ENCODE measurements around the gene TRIM68.

TRIM68 gene, protein sequence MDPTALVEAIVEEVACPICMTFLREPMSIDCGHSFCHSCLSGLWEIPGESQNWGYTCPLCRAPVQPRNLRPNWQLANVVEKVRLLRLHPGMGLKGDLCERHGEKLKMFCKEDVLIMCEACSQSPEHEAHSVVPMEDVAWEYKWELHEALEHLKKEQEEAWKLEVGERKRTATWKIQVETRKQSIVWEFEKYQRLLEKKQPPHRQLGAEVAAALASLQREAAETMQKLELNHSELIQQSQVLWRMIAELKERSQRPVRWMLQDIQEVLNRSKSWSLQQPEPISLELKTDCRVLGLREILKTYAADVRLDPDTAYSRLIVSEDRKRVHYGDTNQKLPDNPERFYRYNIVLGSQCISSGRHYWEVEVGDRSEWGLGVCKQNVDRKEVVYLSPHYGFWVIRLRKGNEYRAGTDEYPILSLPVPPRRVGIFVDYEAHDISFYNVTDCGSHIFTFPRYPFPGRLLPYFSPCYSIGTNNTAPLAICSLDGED

DNA sequence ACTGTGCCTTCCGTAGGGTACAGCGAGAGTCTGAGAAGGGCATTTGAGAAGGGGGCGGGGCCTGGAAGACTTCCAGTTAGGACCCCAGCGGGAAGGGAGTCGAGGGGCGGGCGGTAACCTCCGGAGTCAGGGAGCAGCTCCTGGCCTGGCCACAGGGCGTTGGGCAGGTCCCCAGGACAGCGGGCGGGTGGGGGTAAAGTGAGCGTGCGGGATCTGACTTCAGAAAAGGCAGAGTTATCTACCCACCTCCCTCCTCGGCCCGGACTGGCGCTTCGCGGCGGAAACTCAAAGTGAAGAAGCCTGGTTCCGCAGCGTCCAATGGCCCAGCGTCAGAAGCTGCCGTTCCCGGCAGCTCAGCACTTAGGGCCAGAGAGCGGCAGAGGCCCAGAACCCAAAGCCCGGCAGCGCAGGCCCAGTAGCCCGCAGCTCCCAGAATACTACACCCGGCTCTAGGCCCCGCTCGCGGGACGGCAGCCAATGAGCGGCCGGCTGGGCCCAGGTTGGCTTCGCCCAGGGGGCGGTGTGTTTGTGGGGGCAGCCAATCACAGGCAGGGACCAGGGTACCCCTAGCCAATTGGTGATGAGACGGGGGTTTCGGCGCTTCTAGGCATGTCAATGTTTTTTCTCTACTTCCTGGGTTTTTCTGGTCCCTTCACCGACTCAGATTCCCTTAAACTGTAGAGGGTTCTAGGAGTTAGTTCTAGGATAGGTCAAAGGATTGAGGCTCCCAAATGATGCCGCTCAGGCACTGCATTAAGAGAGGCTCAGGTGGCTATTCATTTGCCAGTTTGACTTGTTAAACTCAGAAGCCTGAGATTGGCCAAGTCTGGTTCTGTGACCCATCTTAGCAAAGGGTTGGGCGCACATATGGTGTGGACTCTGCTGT lies at the start of gene TRIM68:
Gene TRIM68, minus strand, starts transcription at position 451 of the 886 bp plus-strand sequence. CDS start 2,727 bp downstream, outside the sequence.
- peak; percentile 97 for DNase-seq

GRCh38 chr11:4654635-4655369 lies 46.8 kb upstream of the TRIM68 start:
- DNase-seq = no peak

DNA sequence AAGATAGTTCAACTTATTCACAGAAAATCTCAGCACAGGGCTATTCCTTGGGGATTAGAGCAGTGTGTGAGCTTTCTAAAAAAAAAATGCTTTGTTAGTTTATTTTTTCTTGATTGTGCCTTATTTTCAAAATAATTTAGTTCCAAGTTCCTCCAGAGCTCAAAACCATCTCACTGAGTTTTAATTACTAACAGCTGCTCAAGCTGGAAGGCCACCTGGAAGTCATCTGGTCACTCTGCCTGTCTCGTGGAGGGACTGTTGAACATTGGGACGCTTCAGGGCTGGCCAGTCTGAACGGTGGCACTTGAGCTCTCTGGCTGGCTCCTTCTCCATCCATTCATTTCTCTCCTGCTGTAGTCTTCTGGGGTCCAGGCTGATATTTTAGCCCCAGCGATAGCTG lies 39.7 kb upstream of the TRIM68 start:
- DNase-seq = no peak

GRCh38 chr11:4645974-4646373 lies 37.9 kb upstream of the TRIM68 start:
- no peak for DNase-seq

DNA sequence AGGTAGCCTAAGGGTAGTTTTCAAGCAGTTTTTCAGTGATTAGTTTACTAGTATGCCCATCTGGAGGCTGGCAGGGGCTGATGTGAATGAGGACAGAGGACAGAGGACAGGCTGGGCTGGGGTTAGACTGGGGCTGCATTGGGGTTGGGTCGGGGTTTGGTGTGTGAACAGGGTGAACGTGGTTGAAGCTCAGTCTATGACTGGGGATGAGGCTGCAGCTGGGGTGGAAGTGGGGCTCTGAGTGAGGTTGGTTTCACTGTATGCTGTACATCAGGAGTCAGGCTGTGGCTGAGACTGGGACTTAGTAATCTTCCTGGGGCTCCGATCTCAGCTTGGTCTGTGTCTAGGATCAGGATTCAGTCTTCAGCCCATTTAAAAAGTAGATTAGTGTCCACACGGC lies 36.2 kb upstream of the TRIM68 start:
- DNase-seq = no peak

- no peak for DNase-seq
These were observed 35.7 kb upstream of the TRIM68 start, which contains the start of gene OR51E1 for GRCh38 chr11:4643682-4644081. Gene OR51E1, plus strand, starts transcription at chr11:4643982. Its CDS starts 8,545 bp downstream, at chr11:4652527.

GRCh38 chr11:4643076-4643475 lies 35.0 kb upstream of the TRIM68 start:
- no peak for DNase-seq

GRCh38 chr11:4642043-4642442 lies 34.0 kb upstream of the TRIM68 start:
- no peak for DNase-seq

DNA sequence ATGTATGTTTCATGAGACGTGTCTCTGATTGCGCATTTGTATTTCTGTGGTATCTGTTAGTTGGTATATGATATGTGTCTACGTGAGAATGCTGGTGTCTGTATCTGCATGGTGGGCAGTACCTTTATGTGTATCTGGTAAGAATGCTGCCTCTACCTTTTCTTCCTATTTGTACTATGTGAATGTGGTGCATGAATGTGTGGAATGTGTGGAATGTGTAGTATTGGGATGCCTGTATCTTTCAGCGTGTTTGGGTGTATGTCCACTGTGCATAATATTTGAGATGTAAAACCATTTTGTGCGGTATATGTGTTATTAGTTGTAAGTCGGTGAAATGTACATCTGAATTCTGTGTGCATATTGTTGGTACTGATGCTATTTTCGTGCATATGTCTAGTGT lies 33.5 kb upstream of the TRIM68 start:
- no peak for DNase-seq

DNA sequence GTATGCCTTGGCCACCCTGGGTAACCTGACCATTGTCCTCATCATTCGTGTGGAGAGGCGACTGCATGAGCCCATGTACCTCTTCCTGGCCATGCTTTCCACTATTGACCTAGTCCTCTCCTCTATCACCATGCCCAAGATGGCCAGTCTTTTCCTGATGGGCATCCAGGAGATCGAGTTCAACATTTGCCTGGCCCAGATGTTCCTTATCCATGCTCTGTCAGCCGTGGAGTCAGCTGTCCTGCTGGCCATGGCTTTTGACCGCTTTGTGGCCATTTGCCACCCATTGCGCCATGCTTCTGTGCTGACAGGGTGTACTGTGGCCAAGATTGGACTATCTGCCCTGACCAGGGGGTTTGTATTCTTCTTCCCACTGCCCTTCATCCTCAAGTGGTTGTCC lies 31.9 kb upstream of the TRIM68 start:
- DNase-seq = no peak

- no peak for DNase-seq
These were observed 29.6 kb upstream of the TRIM68 start for GRCh38 chr11:4637662-4638047.

DNA sequence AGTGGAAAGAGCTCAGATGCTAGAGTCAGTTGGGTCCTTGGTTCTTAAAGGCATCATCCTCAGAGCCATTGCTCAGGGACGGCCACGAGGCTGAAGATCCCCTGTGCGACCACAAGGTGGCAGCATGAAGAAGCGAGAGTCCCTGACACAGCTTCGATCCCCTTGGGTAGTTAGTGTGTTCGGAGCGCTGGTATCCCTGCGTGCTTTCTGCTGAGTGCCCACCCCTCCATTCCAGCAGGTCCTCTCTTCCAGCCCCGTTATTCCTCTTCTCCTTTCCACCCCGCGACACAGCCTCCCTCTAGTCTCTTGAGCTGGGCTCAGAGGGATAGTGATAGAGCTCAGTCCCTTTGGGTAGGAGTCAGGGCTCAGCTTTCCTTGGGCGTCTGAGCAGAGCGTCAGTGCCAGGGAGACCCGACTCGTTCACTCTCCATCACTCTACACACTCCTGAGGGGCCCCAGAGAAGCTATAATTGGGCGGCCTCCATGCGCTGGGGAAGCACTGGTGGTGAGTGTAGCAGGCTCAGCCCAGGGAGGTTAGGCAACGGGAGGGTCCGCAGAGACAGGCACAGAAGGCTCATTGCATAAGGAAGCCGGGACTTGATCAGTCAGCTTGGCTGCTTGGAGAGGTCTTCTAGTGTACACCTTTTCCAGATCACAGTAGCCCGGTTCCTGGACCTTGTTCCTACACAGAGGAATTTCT lies 29.1 kb upstream of the TRIM68 start, which contains the start of gene OR51D1:
Gene OR51D1, plus strand, starts transcription at position 516 of the 700 bp plus-strand sequence. CDS start 2,314 bp downstream, outside the sequence.
- peak; percentile 71 for DNase-seq

GRCh38 chr11:4636136-4636535 lies 28.1 kb upstream of the TRIM68 start:
- DNase-seq = no peak

DNA sequence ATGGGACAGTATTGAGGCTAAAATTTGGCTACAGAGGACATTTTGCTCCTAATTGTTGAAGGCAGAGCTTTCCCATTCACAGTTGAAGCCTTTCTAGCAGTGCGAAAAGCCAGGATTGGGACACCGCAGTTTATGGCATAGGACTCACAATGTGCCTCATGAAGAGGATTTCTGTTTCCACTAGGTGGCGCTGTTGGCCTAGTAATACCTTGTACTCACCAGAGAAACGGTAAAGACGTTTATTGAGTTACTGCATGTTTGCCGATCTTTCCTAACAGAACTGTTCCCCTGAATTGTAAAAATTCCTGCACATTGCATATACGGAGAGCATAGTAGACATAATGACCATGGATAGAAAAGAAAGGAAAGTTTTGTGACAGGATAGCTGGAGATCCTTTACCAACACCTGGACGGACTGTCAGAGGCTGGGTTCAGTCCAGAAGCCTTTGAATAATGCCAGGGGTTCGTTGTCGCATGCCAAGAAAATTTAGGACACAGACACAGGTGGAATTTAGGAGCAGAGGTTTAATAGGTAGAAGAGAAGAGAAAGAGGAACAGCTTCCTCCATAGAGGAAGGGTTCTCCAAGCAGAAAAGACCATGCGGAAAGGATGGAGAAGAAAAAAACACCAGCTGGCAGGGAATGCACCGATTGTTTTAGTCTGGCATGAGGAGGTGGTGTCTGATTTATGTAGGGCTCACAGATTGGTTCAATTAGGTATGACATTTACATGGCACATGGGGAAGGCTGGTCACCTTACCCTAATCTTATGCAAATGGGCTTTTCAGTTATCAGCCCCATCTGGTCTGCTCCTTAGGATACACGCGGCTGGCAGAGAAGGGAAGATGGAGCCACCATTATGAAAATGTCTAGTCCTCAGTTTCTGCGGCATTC lies 18.4 kb upstream of the TRIM68 start:
- DNase-seq = peak; percentile 72

- DNase-seq = no peak
These were observed 11.5 kb upstream of the TRIM68 start for GRCh38 chr11:4619514-4619913.

DNA sequence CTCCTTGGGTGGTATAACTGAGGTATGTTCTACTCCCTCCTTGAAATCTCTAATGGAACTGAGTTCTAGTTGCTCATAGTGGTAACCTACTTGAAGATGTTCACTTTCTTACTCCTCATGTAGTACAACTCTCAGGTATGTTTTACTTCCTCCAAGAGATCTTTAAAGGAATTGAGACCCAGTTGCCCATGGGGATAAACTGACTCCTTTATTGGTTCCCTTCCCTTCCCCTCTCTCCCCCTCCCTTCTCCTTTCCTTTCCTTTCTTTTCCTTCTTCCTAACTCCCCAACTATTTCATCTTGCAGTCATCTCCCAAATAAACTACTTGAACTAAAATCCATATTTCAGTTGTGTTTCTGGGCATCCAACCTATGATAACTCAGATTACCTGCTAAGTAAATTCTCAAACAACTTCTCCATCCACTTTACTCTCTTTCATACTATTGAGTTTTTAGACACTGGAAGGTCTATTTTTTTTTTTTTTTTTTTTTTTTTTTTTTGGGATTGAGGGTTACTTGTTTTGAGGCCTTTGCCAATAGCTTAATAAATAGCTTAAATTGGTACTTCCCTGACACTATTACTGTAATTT lies 7.9 kb upstream of the TRIM68 start:
- no peak for DNase-seq

GRCh38 chr11:4611986-4612385 lies 4.0 kb upstream of the TRIM68 start:
- no peak for DNase-seq

DNA sequence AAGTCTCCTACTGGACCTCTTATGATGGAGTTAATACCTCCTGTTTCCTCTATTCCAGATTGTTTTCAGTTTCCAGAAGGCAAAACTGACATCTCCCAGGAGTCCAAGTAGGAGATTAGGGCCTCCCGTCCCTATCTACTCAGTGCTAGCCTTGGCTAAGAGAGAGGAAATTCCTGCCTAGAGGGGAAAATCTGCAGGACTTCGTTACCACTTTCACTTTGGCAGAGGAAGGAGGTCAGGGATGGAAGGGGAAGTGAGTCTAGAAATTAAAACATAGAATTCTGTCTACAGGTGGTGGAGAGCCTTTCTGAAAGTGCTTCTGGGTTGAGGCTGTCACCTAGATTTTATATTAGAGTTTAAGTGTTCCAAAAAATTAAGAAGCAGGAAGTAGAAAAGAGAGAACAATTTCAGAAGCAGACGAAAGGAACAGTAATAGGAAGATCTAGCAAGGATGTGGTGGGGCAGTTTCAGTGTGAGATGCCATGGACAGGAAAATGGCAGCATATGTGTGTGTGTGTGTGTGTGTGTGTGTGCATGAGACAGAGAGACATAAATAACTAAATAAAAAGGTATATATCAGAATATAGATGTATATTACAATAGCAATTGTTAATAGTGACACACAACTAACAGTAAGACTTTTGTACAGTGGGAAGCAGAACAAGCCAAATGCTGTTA lies 2.4 kb upstream of the TRIM68 start:
- peak; percentile 42 for DNase-seq

GRCh38 chr11:4607096-4607495 lies 935 bp downstream of the TRIM68 start:
- no peak for DNase-seq

All from activated CD4-positive, alpha-beta T cell treated with anti-CD3 and anti-CD28 coated beads, Interleukin-2, amount 50 U/mL, for 16 hours (primary cell).